Forelimb muscle (tissue), 1 donor: ENCODE data around the gene CHMP5. TPM values are rescaled to one million over a fixed set of nuclear protein-coding genes. Genes with fewer than 3 reads are reported as not detected.

ENCODE experiments used
- DNase-seq: peaks from one replicate; pipeline ENCODE4 v3.0.0-alpha.2; 2013; ENCODE audit warnings: low read depth
- polyA plus RNA-seq: library from polyadenylated mRNA; unstranded; fragments of 120-200 nt; gene quantifications from one replicate; pipeline ENCODE4 v1.2.1, GENCODE V29; 2013; ENCODE audit not compliant: insufficient read length

CHMP5 gene
- polyA plus RNA-seq, 1 donor, result 72.3 TPM

GRCh38 chr9:33273266-33273971, 8.6 kb downstream of the CHMP5 start:
- no peak for DNase-seq

- no peak for DNase-seq
Measured at GRCh38 chr9:33273972-33274328, 9.1 kb downstream of the CHMP5 start.

GRCh38 chr9:33277484-33277883, 12.6 kb downstream of the CHMP5 start:
- DNase-seq, result no peak

GRCh38 chr9:33285502-33285901, 20.7 kb downstream of the CHMP5 start:
- no peak for DNase-seq

GRCh38 chr9:33287087-33287490, 22.2 kb downstream of the CHMP5 start:
- no peak for DNase-seq

- DNase-seq, result no peak
Measured at GRCh38 chr9:33288235-33288634, 23.4 kb downstream of the CHMP5 start.

- no peak for DNase-seq
Measured at GRCh38 chr9:33288828-33289483, 24.1 kb downstream of the CHMP5 start.

GRCh38 chr9:33289496-33289895, 24.6 kb downstream of the CHMP5 start:
- no peak for DNase-seq

- no peak for DNase-seq
Measured at GRCh38 chr9:33289936-33290246, 25.0 kb downstream of the CHMP5 start.

GRCh38 chr9:33290247-33291030, 25.6 kb downstream of the CHMP5 start, which contains the start of gene NFX1:
Gene NFX1, plus strand, starts transcription at chr9:33290516. Its CDS starts 57 bp downstream, at chr9:33290573.
- peak; percentile 96 for DNase-seq

- DNase-seq, result peak; percentile 4
Measured at GRCh38 chr9:33291031-33291397, 26.2 kb downstream of the CHMP5 start.

- no peak for DNase-seq
Measured at GRCh38 chr9:33291901-33292300, 27.1 kb downstream of the CHMP5 start.

GRCh38 chr9:33293782-33294181, 28.9 kb downstream of the CHMP5 start:
- DNase-seq, result no peak

GRCh38 chr9:33294670-33295432, 30.0 kb downstream of the CHMP5 start:
- DNase-seq, result no peak

- DNase-seq, result no peak
Measured at GRCh38 chr9:33295571-33295970, 30.7 kb downstream of the CHMP5 start.

- DNase-seq, result peak; percentile 20
Measured at GRCh38 chr9:33297432-33297831, 32.6 kb downstream of the CHMP5 start.

- no peak for DNase-seq
Measured at GRCh38 chr9:33300546-33300945, 35.7 kb downstream of the CHMP5 start.

- DNase-seq, result no peak
Measured at GRCh38 chr9:33304362-33304761, 39.5 kb downstream of the CHMP5 start.

- no peak for DNase-seq
Measured at GRCh38 chr9:33306037-33306436, 41.2 kb downstream of the CHMP5 start.

GRCh38 chr9:33307067-33307466, 42.2 kb downstream of the CHMP5 start:
- no peak for DNase-seq

GRCh38 chr9:33309903-33310302, 45.1 kb downstream of the CHMP5 start:
- DNase-seq, result no peak

GRCh38 chr9:33310748-33311147, 45.9 kb downstream of the CHMP5 start:
- DNase-seq, result no peak
